Lower lobe of right lung (tissue), 2 donors: ENCODE results near the gene SEC61B. TPM values are rescaled to one million over a fixed set of nuclear protein-coding genes. Genes with fewer than 3 reads are reported as not detected.
A peak's percentile ranks its signal among the peaks of the same experiment; 100 is the strongest.

Experiments
- ATAC-seq, 2 donors: fragments of 200-7000 bp; cut with Tn5 transposase; one replicate each; pipeline ENCODE4 v1.9.1; 2020 to 2022; ENCODE audit warnings: mild to moderate bottlenecking in 2 of 2, moderate library complexity in 2 of 2
- DNase-seq: peaks from one replicate; pipeline ENCODE4 v3.0.0-alpha.2; 2020
- H3K27ac ChIP-seq: fragments of 200-600 bp; one replicate; pipeline ENCODE4 v1.8.0; 2022
- H3K27me3 ChIP-seq: fragments of 200-600 bp; one replicate; pipeline ENCODE4 v1.8.0; 2022; ENCODE audit warnings: low read depth
- H3K36me3 ChIP-seq: fragments of 200-600 bp; one replicate; pipeline ENCODE4 v1.8.0; 2022; ENCODE audit warnings: mild to moderate bottlenecking
- H3K4me1 ChIP-seq: fragments of 200-600 bp; one replicate; pipeline ENCODE4 v1.8.0; 2022
- H3K4me3 ChIP-seq: fragments of 200-600 bp; one replicate; pipeline ENCODE4 v1.8.0; 2022; ENCODE audit warnings: mild to moderate bottlenecking
- H3K9me3 ChIP-seq: fragments of 200-600 bp; one replicate; pipeline ENCODE4 v1.8.0; 2022
- intact Hi-C: fragments of 100-400 bp; cut with DNase I; formaldehyde crosslinking; loops from one replicate; pipeline ENCODE4 v1.11.0; 2022
- total RNA-seq: library from RNA; stranded (reverse); fragmentation: NEBNext Ultra II Directional; extraction: Animal tissue kit (Norgen Biotek cat#: 25700); gene quantifications from one replicate; pipeline ENCODE4 v1.2.1, GENCODE V29; 2021
- TF ChIP-seq, protein P1 (sequence below): fragments of 200-600 bp; IDR thresholded peaks from one replicate; pipeline ENCODE4 v1.8.0; 2022; ENCODE audit warnings: antibody characterized with exemption, mild to moderate bottlenecking
- donor health status: DM: no; HTN: yes; CAD: no; lungs with severe emphysema.

SEC61B gene
- total RNA-seq, 1 donor from 2014 or later: 111 TPM

DNA sequence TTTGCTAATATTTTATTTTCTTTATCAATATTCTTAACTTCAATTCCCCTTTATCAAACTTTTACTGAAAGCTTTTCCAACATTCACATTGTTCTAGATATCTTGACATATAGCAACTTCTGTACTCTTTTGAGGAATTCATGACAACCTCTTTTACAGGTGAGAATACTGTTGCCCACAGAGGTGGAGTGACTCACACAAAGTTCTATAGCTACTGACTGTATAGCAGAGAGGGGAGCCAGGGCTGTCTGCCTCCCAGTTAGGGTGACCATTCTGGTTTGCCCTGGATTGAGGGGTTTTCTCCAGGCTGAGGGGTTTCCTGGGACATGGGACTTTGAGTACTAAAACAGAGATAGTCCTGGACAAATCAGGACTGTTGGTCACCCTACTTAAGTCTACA, 16.2 kb downstream of the SEC61B start:
- ATAC-seq (no peak), DNase-seq (no peak)
- no peak overlapping the region for H3K4me3 ChIP-seq
- TF ChIP-seq, protein P1, sequence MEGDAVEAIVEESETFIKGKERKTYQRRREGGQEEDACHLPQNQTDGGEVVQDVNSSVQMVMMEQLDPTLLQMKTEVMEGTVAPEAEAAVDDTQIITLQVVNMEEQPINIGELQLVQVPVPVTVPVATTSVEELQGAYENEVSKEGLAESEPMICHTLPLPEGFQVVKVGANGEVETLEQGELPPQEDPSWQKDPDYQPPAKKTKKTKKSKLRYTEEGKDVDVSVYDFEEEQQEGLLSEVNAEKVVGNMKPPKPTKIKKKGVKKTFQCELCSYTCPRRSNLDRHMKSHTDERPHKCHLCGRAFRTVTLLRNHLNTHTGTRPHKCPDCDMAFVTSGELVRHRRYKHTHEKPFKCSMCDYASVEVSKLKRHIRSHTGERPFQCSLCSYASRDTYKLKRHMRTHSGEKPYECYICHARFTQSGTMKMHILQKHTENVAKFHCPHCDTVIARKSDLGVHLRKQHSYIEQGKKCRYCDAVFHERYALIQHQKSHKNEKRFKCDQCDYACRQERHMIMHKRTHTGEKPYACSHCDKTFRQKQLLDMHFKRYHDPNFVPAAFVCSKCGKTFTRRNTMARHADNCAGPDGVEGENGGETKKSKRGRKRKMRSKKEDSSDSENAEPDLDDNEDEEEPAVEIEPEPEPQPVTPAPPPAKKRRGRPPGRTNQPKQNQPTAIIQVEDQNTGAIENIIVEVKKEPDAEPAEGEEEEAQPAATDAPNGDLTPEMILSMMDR: no peak
- H3K27ac ChIP-seq: no peak overlapping the region
- H3K36me3 ChIP-seq: peaks cover 46% of the 10 kb centered on the region
- H3K27me3 ChIP-seq: no peaks in the 10 kb centered on the region
- H3K4me1 ChIP-seq: no peaks in the 10 kb centered on the region
- intact Hi-C loops: no loop called here
- no peaks in the 10 kb centered on the region for H3K9me3 ChIP-seq

DNA sequence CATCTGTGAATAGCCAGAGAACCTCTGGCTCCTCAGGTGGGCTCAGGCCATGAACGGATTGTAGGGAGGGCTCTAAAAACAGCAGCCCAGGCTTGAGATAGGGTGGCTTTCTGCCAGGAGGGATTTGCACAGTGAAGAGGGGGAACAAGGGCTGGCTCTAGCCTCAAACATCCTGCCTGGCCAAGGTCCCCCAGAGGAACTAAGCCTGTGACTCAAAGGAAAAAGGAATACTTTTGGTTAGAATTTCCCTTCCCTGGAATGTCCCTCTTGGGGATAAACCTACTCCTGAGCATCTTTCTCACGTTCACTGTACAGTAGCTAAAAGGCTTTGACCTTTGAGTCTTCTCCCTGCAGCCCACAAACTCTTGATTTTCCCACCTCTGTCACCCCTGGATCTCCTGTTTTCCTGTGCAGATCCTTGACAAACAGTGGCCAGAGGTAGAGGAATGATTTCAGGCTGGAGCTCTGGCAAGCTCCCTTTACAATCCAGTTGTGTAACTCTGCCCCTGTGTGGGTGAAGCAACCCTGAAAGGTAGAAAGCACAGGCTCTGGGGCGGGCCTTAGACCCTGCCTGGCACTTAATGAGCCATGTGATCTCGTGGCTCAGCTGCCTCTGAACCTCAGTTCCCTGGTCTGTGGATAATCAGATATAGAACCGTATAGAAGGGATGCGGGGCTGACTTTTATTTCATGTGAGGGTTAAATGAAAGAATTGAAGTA, 17.4 kb downstream of the SEC61B start:
- Histone ChIP-seq H3K27me3 (no peaks in the 10 kb centered on the region), H3K4me3 (no peak overlapping the region), H3K4me1 (no peaks in the 10 kb centered on the region), H3K27ac (no peak overlapping the region), H3K9me3 (no peaks in the 10 kb centered on the region), H3K36me3 (peaks cover 38% of the 10 kb centered on the region)
- TF ChIP-seq, protein P1: no peak
- intact Hi-C loops: no loop called here
- ATAC-seq (no peak), DNase-seq (no peak)

DNA sequence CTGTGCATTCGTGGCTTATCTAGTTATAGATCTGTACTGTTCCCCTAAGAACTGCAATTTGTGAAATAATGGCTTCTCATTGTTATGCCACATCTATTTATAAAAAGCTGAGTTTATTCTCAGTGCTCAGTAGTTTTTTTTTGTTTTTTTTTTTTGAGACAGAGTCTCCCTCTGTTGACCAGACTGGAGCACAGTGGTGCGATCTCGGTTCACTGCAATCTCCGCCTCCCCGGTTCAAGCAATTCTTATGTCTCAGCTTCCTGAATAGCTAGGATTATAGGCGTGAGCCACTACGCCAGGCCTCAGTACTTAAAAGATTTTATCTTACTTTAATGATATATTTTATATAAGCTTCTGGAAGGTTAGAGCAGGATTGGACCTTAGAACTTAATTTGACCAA, 19.0 kb downstream of the SEC61B start:
- DNase-seq (no peak), ATAC-seq (no peak)
- TF ChIP-seq, protein P1: no peak
- Histone ChIP-seq H3K36me3 (peaks cover 31% of the 10 kb centered on the region), H3K27me3 (no peaks in the 10 kb centered on the region), H3K27ac (no peak overlapping the region), H3K4me1 (no peaks in the 10 kb centered on the region), H3K4me3 (no peak overlapping the region), H3K9me3 (no peaks in the 10 kb centered on the region)
- intact Hi-C loops: no loop called here

DNA sequence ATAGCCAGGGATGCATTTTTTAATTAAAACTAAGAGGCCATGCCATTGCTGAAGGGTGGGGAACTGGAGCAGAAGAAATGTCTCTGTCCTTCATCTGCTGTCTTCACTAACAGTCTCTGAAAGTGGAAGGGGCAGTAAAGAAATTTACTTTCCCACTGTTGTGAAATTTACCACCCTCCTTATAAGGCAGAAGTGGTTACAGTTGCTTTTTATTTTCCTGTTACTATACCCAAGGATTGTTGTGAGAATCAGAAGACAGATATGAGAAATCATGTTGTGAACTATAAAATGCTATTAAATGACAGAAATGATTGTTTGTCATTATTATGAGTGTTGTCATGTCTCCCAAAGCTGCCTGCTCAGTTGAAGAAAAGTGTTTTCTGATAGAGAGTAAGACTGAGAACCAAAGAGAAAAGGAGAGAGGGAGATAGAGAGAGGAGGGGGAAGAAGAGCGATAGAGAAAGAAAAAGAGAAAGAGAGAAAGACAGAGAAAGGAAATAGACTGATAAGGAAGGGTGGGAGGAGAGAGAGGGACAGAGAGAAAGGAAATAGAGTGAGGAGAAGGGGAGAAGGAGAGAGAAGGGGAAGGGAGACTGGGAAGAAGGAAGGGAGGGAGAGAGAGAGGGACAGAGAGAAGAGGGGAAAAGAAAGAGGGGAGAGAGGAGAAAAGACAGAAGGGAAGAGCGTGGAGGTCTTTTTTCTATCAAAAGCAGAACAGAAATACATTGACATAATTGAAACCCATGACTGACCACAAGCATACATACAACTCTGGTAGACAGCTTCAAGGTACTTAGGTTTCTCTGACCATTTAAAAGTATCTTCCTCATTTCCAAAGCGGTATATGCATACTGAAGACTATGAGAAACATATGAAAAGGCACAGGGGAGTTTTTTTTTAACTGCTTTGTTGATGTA, 22.5 kb downstream of the SEC61B start:
- H3K4me1 ChIP-seq: no peaks in the 10 kb centered on the region
- no peaks in the 10 kb centered on the region for H3K9me3 ChIP-seq
- ATAC-seq (peak in 1 of 2 donors; percentile 25), DNase-seq (no peak)
- TF ChIP-seq, protein P1: no peak
- intact Hi-C loops: no loop called here
- H3K4me3 ChIP-seq: no peak overlapping the region
- H3K27ac ChIP-seq: no peak overlapping the region
- H3K27me3 ChIP-seq: no peaks in the 10 kb centered on the region
- H3K36me3 ChIP-seq: peaks cover 15% of the 10 kb centered on the region

DNA sequence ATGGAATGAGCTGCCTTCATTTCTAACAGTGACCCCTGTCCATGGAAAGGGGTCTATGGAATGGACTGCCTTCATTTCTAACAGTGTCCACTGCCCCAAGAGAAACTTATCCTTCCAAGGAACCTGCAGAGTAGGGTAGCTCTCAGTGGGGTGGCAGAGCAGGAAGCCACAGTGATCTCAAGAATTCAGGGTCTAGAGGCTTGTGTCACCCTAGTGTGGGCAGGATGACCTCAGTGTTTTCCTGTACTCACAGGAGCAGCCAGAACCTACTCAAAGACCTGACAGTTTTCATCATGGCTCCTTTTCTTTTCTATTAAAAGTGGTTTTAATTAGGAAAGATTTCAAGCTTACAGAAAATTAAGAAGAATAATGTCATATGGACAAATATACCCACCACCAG, 27.5 kb downstream of the SEC61B start:
- intact Hi-C loops: no loop called here
- TF ChIP-seq, protein P1: no peak
- Histone ChIP-seq H3K4me1 (no peaks in the 10 kb centered on the region), H3K27me3 (no peaks in the 10 kb centered on the region), H3K9me3 (no peaks in the 10 kb centered on the region), H3K27ac (no peak overlapping the region), H3K4me3 (no peak overlapping the region), H3K36me3 (no peaks in the 10 kb centered on the region)
- DNase-seq (no peak), ATAC-seq (no peak)
